DLD1 (cell line): Measurements from ENCODE around the gene FBXL3.
"Not testable (repeated sequence)": the region's sequence is repeated elsewhere in the genome, so short reads cannot be mapped to it uniquely, and the experiment has no call there.

ENCODE experiments used
- in situ Hi-C: cut with HindIII; loops from 2 replicates; pipeline ENCODE4 v1.10.0; 2017; ENCODE audit warnings: low sequenced_read_pairs

The FBXL3 gene

DNA sequence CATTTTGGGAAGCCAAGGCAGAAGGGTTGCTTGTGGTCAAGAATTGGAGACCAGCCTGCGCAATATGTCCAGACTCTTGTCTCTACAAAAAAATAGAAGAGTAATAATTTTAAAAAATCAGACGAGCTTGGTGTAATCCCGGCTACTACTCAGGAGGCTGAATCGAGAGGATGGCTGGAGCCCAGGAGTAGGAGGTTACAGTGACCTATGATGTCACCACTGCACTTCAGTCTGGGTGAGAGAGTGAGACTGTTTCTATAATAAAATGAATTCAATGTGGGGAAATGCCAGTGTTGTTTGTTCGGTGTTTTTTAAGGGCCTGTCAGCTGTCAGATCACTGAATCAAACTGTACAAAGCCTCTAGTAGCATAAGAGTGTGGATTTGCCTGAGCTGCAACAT, 1.2 kb upstream of the FBXL3 start:
- in situ Hi-C loops = no loop called here

DNA sequence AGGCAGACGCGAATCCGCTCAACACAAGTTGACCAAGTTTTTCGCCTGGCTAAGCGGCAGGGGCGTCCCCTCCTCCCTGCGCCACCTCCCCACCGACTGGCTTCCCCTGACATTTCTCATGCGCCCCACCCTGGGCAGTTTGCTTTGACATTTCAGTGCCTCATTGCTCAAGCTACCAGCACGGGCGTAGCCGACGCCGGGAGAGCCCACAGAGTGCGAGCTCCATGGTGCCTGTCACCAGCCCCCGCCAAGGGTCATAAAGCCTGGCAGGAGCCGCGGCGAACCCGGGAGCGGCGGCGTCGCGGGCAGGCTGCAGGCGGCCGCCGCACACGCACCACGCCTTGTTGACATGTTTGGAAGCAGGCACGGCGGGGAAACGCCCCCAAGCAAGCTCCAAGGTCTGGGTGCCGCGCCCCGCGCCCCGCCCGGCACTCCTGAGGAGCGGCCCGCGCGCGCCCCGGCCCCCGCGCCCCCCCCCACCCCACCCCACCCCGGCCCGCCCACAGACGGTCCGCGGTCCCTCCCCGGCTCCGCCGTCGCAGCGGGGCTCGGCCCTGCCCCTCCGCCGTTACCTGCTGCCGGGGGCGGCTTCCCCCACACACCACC, 601 bp downstream of the FBXL3 start:
- in situ Hi-C loops = no loop called here

DNA sequence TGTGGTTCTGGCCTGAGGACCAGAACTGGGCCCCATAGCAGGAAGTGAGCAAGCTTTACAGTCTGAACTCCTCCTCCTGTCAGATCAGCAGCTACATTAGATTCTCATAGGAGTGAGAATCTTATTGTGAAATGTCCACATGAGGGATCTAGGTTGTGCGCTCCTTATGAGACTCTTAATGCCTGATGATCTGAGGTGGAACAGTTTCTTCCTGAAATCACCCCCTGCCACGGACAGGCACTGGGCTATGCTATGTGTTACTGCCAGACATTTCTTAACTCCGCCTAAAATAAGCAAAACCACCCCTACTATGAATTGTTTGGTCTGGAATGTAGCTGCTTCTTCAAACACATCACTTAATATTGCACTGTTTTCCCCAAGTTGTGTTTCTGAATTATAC, 4.6 kb downstream of the FBXL3 start:
- in situ Hi-C loops = no loop called here

DNA sequence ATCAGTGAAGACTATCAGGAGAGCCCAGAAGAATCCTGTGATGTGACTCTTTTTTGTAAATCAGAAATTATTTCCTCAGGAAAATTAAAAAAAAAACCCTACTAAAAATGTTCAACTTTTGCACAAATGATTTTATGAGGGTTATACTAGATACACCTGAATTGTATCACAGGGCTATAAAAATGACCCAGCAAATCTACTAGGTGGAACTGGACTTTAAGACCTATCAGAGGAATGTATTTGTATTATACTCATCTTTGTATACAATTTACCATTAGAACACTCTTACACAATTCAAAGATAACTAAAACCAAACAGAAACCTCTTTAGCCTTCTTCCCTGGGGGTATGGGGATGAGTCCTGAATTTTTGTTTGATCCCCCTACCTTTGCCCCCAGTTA, 7.2 kb downstream of the FBXL3 start:
- in situ Hi-C loops = no loop called here

DNA sequence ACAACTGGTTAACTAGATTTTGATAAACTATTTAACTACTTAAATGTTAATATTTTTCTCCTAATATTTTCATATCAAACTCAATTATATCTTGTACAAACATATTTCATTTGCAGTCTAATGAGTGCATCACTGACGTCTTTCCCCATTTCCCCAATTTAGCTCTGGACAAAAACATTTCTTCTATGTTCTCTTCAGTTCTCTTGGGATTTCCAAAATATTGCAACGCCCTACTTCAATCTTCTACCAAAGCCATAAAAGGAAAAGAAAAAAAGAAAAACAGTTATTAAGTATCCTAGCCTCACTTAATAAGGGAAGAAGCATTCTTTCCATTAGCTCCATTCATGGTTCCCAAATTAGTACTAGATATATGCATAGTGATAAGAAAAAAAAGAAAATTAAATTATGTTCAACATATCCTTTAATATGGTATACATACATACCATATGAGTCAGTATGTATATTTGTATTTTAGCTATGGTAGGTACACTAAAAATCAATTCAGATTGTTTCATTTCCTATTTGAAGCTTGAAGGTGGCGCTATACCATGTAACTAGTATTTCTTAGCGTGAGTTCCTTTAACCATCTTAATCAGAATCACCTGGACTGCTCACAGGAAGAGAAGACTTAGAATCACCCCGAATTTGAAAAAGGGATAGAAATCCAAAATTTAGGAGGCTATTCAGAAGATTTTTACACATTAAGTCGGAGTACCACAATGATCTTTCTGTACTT, 9.9 kb downstream of the FBXL3 start:
- in situ Hi-C loops = no loop called here

DNA sequence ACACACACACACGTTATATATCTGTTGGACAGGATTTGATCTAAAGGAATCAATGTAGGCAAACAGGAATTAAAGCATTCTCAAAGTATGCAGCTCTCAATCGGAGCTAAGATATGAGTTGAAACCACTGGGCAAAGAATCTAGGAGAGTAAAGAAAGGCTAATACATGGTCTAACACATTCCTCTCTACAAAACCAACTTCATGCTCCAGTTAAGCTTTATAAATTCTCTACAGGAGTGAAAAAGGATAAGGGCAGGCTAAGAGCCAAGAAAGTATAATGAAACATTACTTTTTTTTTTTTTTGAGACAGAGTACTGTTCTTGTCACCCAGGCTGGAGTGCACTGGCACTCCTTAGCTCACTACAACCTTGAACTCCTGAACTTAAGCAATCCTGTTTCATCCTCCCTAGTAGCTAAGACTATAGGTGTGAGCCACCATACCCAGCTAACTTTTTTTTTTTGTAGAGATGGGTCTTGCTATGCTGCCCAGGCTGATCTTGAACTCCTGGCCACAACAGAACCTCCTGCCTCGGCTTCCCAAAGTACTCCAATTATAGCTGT, 10.6 kb downstream of the FBXL3 start:
- in situ Hi-C loops = no loop called here

DNA sequence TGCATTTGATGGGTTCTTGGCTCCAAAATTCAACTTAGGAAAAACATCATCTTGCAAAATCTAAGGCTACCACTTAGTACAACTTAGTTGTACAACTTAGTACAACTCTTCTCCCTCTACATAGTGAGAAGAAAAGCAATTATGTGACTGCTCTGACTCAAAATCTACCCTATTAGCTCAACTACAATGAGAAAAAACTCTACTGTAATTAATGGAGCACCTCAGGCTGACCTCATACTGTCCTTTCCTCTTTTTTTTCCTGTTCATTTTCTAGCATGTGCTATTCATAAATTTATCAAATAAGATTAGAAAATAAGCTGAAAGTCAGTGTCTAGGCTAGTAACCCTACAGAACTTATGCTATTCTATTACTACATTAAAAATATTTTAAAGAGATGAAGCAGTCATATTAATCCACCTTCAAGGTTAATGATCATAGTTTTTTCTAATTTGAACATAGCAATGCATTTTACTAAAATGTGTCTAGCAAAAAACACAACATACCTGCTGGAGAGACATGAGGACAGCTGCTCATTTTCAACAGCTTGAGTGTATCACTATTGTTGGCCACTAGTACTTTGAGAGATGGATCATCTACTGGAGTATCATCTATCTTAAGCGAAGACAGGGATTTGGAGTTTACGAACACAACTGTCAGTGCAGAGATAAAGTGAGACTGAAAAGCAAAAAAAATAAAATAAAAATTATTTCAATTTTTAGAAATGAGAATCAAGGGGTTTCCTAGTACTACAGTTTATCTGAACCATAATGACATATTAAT, 11.9 kb downstream of the FBXL3 start:
- in situ Hi-C loops = no loop called here

DNA sequence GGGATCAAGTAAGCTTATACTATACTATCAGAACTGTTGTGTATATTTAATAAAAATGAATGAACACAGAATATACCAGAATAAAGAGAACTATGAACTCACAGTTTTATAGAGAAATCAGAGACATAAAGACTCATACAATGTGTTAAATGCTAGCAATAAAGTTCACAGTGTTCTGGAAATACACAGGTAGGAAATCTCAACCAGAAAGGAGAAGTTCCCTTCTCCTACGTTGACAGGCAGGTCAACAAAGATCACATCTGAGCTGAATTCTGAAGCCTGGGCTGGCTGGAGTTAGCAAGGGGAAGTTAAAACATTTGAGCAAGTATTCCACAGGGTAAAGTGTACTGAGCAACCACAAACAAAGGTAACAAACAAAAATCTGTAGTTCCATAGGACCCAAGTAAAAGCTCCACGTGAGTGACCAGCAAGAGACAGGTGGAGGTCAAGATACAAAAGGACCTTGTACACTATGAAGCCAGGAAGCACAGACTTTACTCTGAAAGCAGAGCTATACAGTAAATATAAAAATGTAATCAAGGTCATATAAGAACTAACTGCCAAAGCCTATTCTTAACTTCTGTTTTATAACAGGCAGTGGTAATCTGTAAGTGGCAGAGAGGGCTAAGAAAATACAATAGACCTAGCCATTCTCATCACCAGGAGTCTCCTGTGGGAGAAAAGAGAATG, 13.0 kb downstream of the FBXL3 start:
- in situ Hi-C loops = no loop called here

DNA sequence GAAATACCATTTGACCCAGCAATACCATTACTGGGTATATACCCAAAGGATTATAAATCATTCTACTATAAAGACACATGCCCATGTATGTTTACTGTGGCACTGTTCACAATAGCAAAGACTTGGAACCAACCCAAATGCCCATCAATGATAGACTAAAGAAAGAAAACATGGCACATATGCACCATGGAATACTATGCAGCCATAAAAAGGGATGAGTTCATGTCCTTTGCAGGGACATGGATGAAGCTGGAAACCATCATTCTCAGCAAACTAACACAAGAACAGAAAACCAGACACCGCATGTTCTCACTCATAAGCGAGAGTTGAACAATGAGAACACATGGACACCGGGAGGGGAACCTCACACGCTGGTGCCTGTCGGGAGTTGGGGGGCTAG, 17.2 kb downstream of the FBXL3 start:
- in situ Hi-C loops = not testable (repeated sequence)

DNA sequence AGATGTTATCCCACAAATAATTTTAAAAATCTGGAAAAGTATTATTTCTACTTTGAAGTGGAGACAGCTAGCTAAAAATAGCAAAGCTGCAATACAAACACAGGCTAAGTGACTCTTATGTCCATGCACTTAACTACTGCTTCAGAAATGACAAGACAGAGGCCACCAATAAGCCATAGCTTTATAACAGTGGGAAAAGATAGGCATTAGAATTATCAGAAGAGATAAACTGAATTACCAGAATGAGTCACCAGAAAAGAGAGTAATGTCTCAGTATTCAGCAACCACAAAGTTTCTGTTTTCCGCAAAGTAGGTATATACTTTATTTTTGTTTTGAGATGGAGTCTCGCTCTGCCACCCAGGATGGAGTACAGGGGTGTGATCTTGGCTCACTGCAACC, 17.9 kb downstream of the FBXL3 start:
- in situ Hi-C loops = no loop called here

DNA sequence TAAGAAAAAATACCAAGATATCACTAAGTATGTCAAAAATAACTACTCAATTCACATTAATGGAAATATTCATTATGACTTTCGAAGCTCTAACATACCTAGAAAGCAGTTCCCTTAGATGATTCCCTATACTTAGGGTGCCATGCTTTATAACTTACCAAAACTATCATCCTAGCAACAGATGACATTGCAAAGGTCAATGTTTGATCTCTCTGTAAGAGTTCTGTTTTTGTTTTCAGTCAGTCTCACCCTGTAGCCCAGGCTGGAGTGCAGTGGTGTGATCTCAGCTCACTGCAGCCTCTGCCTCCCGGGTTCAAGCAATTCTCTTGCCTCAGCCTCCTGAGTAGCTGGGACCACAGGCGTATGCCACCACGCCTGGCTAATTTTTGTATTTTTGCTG, 18.6 kb downstream of the FBXL3 start:
- in situ Hi-C loops = not testable (repeated sequence)

DNA sequence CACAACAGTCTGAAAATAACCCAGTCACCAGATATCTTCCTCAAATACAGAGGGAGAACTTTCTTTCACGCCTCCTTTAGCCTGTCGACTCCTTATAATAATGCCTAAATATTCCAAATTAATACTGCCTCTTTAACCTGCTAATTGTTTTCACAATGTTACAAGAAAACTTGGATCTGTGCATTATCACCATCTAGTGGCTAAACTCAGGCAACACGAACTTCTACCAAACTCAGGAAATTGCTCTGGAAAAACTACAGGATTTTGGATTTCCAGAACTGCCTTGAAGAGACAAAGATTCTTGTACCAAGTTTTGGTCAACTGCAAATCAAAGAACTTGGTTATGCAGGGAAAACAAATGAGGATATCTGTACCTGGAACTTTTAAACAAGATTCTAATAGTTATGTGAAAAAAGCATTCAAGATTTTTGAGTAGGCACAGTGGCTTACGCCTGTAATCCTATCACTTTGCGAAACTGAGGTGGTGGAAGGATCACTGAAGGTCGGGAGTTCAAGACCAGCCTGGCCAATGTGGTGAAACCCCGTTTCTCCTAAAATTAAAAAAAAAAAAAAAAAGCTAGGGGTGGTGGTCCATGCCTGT, 24.3 kb downstream of the FBXL3 start:
- in situ Hi-C loops = no loop called here

DNA sequence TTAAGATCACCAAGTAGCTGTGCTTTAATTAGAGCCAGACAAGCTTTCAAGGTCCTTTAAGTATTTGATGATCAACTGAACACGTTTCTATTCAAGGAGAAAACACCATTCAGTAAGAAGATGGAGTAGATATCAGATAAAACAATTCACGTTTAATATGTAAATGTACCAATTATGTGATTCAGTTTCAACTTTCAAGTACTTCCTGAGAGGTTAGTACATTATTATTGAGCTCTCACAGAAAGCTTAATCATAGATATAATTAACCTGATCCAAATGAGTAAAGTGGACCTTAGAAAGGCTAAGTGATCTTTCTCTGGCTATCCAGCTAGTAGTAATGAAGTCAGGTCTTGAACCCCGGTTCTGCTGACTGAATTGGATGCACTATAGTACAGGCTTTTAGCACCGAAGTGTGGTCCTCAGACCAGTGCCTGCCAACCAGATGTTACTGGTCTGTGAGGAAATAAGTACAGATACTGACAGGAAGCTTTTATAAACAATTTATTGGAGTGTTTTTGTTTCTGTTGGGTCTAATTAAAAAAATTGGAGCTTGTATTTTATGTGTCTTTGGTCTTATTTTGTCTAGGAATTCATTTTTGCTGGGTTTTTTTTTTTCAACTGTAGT, 24.9 kb downstream of the FBXL3 start:
- in situ Hi-C loops = no loop called here

DNA sequence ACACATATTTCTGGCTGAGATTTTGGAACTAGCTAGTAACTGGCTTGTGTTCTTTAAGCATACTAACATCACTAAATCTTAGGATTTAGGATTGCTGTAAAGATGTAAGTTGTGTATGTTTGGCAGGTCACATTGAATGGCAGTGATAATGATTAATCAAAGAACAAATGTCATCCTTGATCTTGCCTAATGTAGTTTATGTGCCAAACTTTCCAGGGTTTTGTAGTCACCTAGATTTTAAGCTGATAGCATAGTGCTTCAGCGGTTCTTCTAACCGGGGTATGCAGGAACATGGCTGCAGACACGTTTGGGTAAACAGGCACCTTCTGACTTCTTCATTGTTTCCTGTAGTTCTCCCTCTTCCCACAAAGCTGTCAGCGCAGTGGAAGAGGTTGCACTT, 25.4 kb downstream of the FBXL3 start:
- in situ Hi-C loops = no loop called here

DNA sequence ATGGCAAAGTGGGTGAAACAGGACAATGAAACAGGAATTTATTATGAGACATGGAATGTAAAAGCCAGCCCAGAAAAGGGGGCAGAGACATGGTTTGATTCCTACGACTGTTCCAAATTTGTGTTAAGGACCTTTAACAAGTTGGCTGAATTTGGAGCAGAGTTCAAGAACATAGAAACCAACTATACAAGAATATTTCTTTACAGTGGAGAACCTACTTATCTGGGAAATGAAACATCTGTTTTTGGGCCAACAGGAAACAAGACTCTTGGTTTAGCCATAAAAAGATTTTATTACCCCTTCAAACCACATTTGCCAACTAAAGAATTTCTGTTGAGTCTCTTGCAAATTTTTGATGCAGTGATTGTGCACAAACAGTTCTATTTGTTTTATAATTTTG, 26.5 kb downstream of the FBXL3 start:
- in situ Hi-C loops = no loop called here

DNA sequence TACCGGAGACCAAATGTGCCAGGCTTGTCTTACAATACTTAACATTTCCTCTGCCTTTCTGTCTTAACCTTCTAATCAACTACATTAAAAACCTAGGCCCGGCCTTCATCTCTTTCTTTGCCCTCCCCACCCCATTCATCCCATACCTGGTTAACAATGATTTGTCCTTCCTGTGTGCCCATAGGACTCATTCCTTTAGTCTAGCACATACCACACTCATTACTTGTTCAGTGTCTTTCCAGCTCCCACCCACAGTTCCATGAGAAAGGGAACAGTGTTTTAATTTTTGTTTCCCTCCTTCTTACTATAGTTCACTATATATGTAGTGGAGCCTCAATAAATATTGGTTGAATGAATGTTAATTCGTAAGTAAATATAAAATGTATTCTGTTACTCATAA, 32.7 kb downstream of the FBXL3 start:
- in situ Hi-C loops = no loop called here

DNA sequence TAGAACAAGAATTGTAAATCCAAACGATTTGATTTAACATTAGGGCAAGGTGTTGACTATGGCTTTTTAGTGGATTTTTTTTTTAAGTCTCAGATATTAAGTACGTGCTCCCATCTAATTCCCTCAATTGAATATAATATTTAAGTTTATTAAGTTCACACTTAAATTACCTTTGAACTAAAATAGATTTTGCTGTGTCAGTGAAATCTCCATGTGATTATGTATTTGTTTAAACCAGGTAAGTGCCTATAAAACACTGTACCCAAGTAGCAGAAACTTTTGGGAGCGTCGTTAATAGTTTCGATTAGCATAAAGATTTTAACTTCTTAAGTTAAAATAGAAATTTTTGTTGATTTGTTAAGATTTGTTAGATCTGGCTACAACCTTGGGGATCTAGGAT, 33.5 kb downstream of the FBXL3 start:
- in situ Hi-C loops = no loop called here

DNA sequence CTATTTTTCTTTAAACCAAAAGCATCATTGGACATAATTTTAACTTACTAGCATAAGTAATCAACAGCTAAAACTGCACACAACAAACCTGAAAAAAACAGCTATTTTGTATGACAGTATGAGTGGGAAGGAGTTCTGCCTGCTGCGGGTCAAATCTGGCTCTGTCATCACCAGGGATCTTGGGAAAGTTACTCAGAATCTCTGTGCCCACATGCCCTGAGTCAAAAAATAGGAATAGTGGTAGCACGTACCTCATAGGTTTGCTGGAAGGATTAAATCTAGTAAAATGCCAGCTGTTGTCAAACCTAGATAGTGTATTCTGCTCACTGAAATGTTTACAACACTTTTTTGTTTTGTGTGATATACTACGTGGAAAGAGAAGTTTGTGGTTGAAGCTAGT, 33.9 kb downstream of the FBXL3 start:
- in situ Hi-C loops = no loop called here

DNA sequence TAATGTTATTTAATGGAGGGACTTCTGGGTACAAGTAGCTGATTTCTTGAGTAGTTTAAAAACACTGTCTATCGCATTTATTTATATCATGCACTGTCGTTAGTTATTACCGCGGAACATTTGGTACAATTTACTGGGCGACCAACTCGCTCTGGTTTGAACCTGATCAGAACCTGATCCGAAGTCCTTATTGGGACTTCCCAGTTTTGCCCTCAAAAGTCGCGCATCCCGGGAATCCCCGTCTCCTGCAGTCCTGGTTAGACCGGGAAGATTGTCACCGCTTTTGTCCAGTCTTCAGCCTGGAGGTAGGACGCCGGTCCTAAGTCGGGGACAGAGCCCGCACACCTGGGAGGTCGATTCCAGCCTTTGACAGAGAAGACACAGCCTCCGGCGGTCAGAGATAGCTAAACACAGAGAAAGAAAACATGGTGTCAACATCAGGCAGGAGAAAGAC, 34.4 kb downstream of the FBXL3 start:
- in situ Hi-C loops = no loop called here

DNA sequence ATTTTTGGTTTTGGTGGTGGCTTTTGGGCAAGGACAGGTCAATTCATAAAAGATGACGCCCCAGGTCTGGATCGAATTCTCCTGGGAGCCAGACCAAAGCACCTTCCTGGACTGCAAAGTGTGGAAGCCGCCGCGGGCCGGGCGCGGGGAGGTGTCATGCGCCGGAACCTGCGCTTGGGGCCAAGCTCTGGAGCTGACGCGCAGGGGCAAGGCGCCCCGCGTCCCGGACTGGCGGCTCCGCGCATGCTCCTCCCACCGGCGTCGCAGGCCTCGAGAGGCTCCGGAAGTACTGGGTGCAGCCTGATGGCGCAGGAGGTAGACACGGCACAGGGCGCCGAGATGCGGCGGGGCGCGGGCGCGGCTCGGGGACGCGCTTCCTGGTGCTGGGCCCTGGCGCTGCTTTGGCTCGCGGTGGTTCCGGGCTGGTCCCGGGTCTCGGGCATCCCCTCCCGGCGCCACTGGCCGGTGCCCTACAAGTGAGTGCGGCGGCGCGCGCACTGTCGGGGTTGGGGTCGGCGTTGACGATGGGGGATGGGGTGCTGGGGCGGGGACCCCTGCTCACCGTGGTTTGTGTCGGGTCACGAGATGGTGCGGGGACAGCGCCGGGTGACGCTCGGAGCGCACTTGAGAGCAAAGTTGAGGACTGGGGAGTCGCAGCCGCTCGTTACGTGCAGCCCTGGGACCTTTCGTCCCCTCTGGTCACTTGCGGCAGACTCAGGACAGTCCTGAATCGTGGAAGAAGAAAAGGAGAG, 35.0 kb downstream of the FBXL3 start, which contains the start of gene CLN5:
Gene CLN5 (plus strand): TSS at position 286 of the 752 bp plus-strand sequence. CDS start 18 bp downstream, at position 304.
- in situ Hi-C loops = no loop called here
